ENCODE data around the gene CSMD2.

The CSMD2 gene

DNA sequence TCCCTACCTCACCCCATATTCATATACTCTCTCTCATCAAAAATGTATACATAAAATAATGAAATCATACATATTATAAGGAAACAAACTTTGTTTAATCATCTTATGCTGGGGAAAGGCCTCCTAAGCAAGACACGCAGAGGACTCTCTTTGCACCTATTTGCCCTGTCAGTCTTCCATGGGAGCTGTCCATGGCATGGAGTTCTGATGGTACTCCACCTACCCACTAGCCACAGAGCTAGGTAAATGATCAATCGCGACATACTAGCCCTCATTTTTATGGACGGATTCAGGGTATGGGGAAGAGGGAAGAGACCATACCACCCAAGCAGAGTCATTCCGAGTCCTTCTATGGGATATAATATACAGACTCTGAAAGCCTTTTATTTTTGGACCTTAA lies 131.0 kb downstream of the CSMD2 start:
- peaks cover 9% of the 10 kb centered on the region for H3K27me3 ChIP-seq (ENCODE audit: insufficient read depth, low read length, poor library complexity)
- no peak for DNase-seq

DNA sequence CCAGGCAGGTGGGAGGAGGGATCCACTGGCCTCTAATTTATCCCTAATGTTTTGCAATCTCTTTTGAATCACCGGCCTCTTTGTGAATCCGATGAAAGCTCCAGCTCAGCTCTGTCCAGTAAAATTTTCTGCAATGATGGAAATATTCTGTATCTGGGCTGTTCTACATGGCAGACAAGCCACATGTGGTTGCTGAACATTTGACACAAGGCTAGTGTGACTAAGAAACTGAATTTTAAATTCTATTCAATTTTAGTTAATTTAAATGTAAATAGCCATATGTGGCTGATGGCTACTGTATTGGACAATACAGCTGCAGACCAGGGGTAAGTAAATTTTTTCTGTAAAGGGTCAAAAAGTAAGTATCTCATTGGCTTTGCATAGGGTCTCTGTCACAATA lies 135.1 kb downstream of the CSMD2 start:
- no peak for ATAC-seq (ENCODE audit: insufficient read depth, low read depth)
- H4K20me1 ChIP-seq (ENCODE audit: insufficient read depth, low read length): no peaks in the 10 kb centered on the region
- no peak overlapping the region for H3K4me3 ChIP-seq (ENCODE audit: low read depth in 1 of 2, low read length in 2 of 2)
- H3K79me2 ChIP-seq (ENCODE audit: insufficient read depth, low read length): no peaks in the 10 kb centered on the region
- DNase-seq: no peak
- no peak overlapping the region for H3K27ac ChIP-seq (ENCODE audit: low read length)
- no peak overlapping the region for H3K9ac ChIP-seq (ENCODE audit: low read depth, low read length)
- no peaks in the 10 kb centered on the region for H3K36me3 ChIP-seq (ENCODE audit: insufficient read depth, low read length)
- no peak overlapping the region for H3K4me2 ChIP-seq (ENCODE audit: insufficient read depth, low read length)
- H2AFZ ChIP-seq (ENCODE audit: low read depth, low read length): no peak overlapping the region
- TF ChIP-seq, protein P1, sequence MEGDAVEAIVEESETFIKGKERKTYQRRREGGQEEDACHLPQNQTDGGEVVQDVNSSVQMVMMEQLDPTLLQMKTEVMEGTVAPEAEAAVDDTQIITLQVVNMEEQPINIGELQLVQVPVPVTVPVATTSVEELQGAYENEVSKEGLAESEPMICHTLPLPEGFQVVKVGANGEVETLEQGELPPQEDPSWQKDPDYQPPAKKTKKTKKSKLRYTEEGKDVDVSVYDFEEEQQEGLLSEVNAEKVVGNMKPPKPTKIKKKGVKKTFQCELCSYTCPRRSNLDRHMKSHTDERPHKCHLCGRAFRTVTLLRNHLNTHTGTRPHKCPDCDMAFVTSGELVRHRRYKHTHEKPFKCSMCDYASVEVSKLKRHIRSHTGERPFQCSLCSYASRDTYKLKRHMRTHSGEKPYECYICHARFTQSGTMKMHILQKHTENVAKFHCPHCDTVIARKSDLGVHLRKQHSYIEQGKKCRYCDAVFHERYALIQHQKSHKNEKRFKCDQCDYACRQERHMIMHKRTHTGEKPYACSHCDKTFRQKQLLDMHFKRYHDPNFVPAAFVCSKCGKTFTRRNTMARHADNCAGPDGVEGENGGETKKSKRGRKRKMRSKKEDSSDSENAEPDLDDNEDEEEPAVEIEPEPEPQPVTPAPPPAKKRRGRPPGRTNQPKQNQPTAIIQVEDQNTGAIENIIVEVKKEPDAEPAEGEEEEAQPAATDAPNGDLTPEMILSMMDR (IDR thresholded peaks at IDR 0.05; ENCODE audit: borderline replicate concordance, extremely low read depth, low read length, poor library complexity, severe bottlenecking): no peak
- no peaks in the 10 kb centered on the region for H3K4me1 ChIP-seq (ENCODE audit: insufficient read depth, low read length)
- H3K27me3 ChIP-seq (ENCODE audit: insufficient read depth, low read length, poor library complexity): peaks cover 15% of the 10 kb centered on the region
- no peaks in the 10 kb centered on the region for H3K9me3 ChIP-seq (ENCODE audit: insufficient read depth, low read length, severe bottlenecking)

More for the DNA sequence above, 131.0 kb downstream of the CSMD2 start:
- Histone ChIP-seq H3K4me3 (ENCODE audit: low read depth in 1 of 2, low read length in 2 of 2) (no peak overlapping the region), H3K36me3 (ENCODE audit: insufficient read depth, low read length) (no peaks in the 10 kb centered on the region), H3K79me2 (ENCODE audit: insufficient read depth, low read length) (no peaks in the 10 kb centered on the region), H3K9ac (ENCODE audit: low read depth, low read length) (no peak overlapping the region), H2AFZ (ENCODE audit: low read depth, low read length) (no peak overlapping the region), H3K9me3 (ENCODE audit: insufficient read depth, low read length, severe bottlenecking) (no peaks in the 10 kb centered on the region), H4K20me1 (ENCODE audit: insufficient read depth, low read length) (no peaks in the 10 kb centered on the region), H3K27ac (ENCODE audit: low read length) (no peak overlapping the region), H3K4me2 (ENCODE audit: insufficient read depth, low read length) (no peak overlapping the region), H3K4me1 (ENCODE audit: insufficient read depth, low read length) (no peaks in the 10 kb centered on the region)
- ATAC-seq (ENCODE audit: insufficient read depth, low read depth): no peak
- TF ChIP-seq EZH2 (IDR thresholded peaks at IDR 0.05; ENCODE audit: borderline replicate concordance, low read depth, low read length, severe bottlenecking): no peak
- TF ChIP-seq, protein P1 (IDR thresholded peaks at IDR 0.05; ENCODE audit: borderline replicate concordance, extremely low read depth, low read length, poor library complexity, severe bottlenecking): no peak

DNA sequence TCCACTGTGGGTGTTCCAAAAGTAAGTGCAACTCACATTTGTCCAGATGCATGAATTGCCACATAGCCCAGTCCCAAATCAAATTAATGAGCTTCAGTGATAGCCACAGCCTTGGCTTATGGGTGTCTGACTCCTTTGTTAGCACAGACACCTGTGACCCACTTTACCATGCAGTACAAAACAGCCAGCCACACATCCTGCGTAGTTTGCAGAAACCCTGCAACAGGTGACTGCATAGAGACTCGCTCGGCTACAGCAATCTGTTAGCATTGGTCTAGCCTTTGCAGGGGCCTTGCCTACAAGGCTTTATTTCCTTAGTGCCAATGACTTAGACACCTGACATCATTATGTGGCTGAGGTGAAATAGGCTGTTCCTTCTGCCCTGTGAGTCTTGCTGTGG lies 135.5 kb downstream of the CSMD2 start:
- H2AFZ ChIP-seq (ENCODE audit: low read depth, low read length): no peak overlapping the region
- H3K4me3 ChIP-seq (ENCODE audit: low read depth in 1 of 2, low read length in 2 of 2): no peak overlapping the region
- no peak overlapping the region for H3K9ac ChIP-seq (ENCODE audit: low read depth, low read length)
- H3K27ac ChIP-seq (ENCODE audit: low read length): no peak overlapping the region
- TF ChIP-seq EZH2 (IDR thresholded peaks at IDR 0.05; ENCODE audit: borderline replicate concordance, low read depth, low read length, severe bottlenecking): no peak
- TF ChIP-seq, protein P1 (IDR thresholded peaks at IDR 0.05; ENCODE audit: borderline replicate concordance, extremely low read depth, low read length, poor library complexity, severe bottlenecking): no peak
- no peaks in the 10 kb centered on the region for H3K36me3 ChIP-seq (ENCODE audit: insufficient read depth, low read length)
- no peaks in the 10 kb centered on the region for H3K4me1 ChIP-seq (ENCODE audit: insufficient read depth, low read length)
- H3K79me2 ChIP-seq (ENCODE audit: insufficient read depth, low read length): no peaks in the 10 kb centered on the region
- no peaks in the 10 kb centered on the region for H3K9me3 ChIP-seq (ENCODE audit: insufficient read depth, low read length, severe bottlenecking)
- H4K20me1 ChIP-seq (ENCODE audit: insufficient read depth, low read length): no peaks in the 10 kb centered on the region
- no peak for ATAC-seq (ENCODE audit: insufficient read depth, low read depth)
- no peak overlapping the region for H3K4me2 ChIP-seq (ENCODE audit: insufficient read depth, low read length)
- peaks cover 15% of the 10 kb centered on the region for H3K27me3 ChIP-seq (ENCODE audit: insufficient read depth, low read length, poor library complexity)
- DNase-seq: no peak
